NAMALWA (cell line): ENCODE results near the gene MARS2.
"Not testable (repeated sequence)": the region's sequence is repeated elsewhere in the genome, so short reads cannot be mapped to it uniquely, and the experiment has no call there.

ENCODE experiments used
- DNase-seq: peaks from one replicate; pipeline ENCODE4 v3.0.0-alpha.2; 2015; ENCODE audit warnings: low spot score

The MARS2 gene

GRCh38 chr2:197706839-197707207 is 1.7 kb downstream of the MARS2 start:
- no peak for DNase-seq

GRCh38 chr2:197707316-197708213 is 2.4 kb downstream of the MARS2 start:
- DNase-seq, result peak; percentile 74

- DNase-seq, result no peak
Measured at GRCh38 chr2:197708331-197708730, 3.2 kb downstream of the MARS2 start.

GRCh38 chr2:197709140-197709539 is 4.0 kb downstream of the MARS2 start:
- DNase-seq, result not testable (repeated sequence)

GRCh38 chr2:197710424-197711042 is 5.4 kb downstream of the MARS2 start:
- DNase-seq, result peak; percentile 24

- DNase-seq, result no peak
Measured at GRCh38 chr2:197711578-197711977, 6.4 kb downstream of the MARS2 start.

- DNase-seq, result no peak
Measured at GRCh38 chr2:197713271-197713670, 8.1 kb downstream of the MARS2 start.

- no peak for DNase-seq
Measured at GRCh38 chr2:197717863-197718262, 12.7 kb downstream of the MARS2 start.

- DNase-seq, result no peak
Measured at GRCh38 chr2:197727011-197727410, 21.8 kb downstream of the MARS2 start.

GRCh38 chr2:197728555-197729544 is 23.7 kb downstream of the MARS2 start:
- not testable (repeated sequence) for DNase-seq

- no peak for DNase-seq
Measured at GRCh38 chr2:197740200-197740599, 35.0 kb downstream of the MARS2 start.
